ENCODE data around the gene NRG2.

GRCh38 chr5:139985733-139986132 is 57.4 kb downstream of the NRG2 start:
- TF ChIP-seq EZH2 (IDR thresholded peaks at IDR 0.05) (no peak), POLR2AphosphoS5 (IDR thresholded peaks at IDR 0.05; ENCODE audit: low read depth, low read length) (0 out of 2 replicates have a peak, but pooled peaks have one; percentile 27), YY1 (IDR thresholded peaks at IDR 0.05; ENCODE audit: extremely low read depth, insufficient replicate concordance, low read depth, low read length) (peak; percentile 24), SP1 (IDR thresholded peaks at IDR 0.05; ENCODE audit: low read depth) (peak; percentile 95), JUND (IDR thresholded peaks at IDR 0.05) (peak; percentile 93), TCF7L2 (IDR thresholded peaks at IDR 0.05; ENCODE audit: borderline replicate concordance, extremely low read depth, insufficient read depth, insufficient read length) (no peak), ELF1 (IDR thresholded peaks at IDR 0.05; ENCODE audit: borderline replicate concordance, low read depth) (no peak)
- TF ChIP-seq, protein P1, sequence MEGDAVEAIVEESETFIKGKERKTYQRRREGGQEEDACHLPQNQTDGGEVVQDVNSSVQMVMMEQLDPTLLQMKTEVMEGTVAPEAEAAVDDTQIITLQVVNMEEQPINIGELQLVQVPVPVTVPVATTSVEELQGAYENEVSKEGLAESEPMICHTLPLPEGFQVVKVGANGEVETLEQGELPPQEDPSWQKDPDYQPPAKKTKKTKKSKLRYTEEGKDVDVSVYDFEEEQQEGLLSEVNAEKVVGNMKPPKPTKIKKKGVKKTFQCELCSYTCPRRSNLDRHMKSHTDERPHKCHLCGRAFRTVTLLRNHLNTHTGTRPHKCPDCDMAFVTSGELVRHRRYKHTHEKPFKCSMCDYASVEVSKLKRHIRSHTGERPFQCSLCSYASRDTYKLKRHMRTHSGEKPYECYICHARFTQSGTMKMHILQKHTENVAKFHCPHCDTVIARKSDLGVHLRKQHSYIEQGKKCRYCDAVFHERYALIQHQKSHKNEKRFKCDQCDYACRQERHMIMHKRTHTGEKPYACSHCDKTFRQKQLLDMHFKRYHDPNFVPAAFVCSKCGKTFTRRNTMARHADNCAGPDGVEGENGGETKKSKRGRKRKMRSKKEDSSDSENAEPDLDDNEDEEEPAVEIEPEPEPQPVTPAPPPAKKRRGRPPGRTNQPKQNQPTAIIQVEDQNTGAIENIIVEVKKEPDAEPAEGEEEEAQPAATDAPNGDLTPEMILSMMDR (IDR thresholded peaks at IDR 0.05 in 2 of 3, conservative IDR thresholded peaks at IDR 0.05 in 1 of 3; ENCODE audit: borderline replicate concordance in 1 of 3, insufficient read depth in 1 of 3, low read depth in 2 of 3, low read length in 2 of 3) = no peak
- TF ChIP-seq, protein P2, sequence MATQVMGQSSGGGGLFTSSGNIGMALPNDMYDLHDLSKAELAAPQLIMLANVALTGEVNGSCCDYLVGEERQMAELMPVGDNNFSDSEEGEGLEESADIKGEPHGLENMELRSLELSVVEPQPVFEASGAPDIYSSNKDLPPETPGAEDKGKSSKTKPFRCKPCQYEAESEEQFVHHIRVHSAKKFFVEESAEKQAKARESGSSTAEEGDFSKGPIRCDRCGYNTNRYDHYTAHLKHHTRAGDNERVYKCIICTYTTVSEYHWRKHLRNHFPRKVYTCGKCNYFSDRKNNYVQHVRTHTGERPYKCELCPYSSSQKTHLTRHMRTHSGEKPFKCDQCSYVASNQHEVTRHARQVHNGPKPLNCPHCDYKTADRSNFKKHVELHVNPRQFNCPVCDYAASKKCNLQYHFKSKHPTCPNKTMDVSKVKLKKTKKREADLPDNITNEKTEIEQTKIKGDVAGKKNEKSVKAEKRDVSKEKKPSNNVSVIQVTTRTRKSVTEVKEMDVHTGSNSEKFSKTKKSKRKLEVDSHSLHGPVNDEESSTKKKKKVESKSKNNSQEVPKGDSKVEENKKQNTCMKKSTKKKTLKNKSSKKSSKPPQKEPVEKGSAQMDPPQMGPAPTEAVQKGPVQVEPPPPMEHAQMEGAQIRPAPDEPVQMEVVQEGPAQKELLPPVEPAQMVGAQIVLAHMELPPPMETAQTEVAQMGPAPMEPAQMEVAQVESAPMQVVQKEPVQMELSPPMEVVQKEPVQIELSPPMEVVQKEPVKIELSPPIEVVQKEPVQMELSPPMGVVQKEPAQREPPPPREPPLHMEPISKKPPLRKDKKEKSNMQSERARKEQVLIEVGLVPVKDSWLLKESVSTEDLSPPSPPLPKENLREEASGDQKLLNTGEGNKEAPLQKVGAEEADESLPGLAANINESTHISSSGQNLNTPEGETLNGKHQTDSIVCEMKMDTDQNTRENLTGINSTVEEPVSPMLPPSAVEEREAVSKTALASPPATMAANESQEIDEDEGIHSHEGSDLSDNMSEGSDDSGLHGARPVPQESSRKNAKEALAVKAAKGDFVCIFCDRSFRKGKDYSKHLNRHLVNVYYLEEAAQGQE (IDR thresholded peaks at IDR 0.05; ENCODE audit: low read depth) = no peak
